Measurements from ENCODE around the gene FLOT1. TPM values are rescaled to one million over a fixed set of nuclear protein-coding genes. Genes with fewer than 3 reads are reported as not detected.

Gene FLOT1
- total and polyA plus RNA-seq, 2 of the 13 experiments (the other 11 are each of a cell fraction or from before 2014, with no cell fraction given) = 82.3 to 130 TPM

GRCh38 chr6:30759575-30760239 is 17.2 kb upstream of the FLOT1 start (continued):
- TF ChIP-seq, protein P1, sequence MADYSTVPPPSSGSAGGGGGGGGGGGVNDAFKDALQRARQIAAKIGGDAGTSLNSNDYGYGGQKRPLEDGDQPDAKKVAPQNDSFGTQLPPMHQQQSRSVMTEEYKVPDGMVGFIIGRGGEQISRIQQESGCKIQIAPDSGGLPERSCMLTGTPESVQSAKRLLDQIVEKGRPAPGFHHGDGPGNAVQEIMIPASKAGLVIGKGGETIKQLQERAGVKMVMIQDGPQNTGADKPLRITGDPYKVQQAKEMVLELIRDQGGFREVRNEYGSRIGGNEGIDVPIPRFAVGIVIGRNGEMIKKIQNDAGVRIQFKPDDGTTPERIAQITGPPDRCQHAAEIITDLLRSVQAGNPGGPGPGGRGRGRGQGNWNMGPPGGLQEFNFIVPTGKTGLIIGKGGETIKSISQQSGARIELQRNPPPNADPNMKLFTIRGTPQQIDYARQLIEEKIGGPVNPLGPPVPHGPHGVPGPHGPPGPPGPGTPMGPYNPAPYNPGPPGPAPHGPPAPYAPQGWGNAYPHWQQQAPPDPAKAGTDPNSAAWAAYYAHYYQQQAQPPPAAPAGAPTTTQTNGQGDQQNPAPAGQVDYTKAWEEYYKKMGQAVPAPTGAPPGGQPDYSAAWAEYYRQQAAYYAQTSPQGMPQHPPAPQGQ (CRISPR knock-in tag; IDR thresholded peaks at IDR 0.05; ENCODE audit: borderline replicate concordance) = no peak
- TF ChIP-seq TRIM24 (CRISPR knock-in tag; IDR thresholded peaks at IDR 0.05) = no peak
- TF ChIP-seq ZNF563 (CRISPR knock-in tag; IDR thresholded peaks at IDR 0.05) = no peak
- no peak for TF ChIP-seq NFKBIZ (CRISPR knock-in tag; IDR thresholded peaks at IDR 0.05)
- no peak for TF ChIP-seq ZNF10 (CRISPR knock-in tag; IDR thresholded peaks at IDR 0.05; ENCODE audit: borderline replicate concordance, low read depth)
- TF ChIP-seq CEBPG (CRISPR knock-in tag; IDR thresholded peaks at IDR 0.05) = peak; percentile 35; the same call in 1 of the 2 replicates
- TF ChIP-seq, protein P2, sequence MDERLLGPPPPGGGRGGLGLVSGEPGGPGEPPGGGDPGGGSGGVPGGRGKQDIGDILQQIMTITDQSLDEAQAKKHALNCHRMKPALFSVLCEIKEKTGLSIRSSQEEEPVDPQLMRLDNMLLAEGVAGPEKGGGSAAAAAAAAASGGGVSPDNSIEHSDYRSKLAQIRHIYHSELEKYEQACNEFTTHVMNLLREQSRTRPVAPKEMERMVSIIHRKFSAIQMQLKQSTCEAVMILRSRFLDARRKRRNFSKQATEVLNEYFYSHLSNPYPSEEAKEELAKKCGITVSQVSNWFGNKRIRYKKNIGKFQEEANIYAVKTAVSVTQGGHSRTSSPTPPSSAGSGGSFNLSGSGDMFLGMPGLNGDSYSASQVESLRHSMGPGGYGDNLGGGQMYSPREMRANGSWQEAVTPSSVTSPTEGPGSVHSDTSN (CRISPR knock-in tag; IDR thresholded peaks at IDR 0.05) = no peak
- TF ChIP-seq TRIM22 (IDR thresholded peaks at IDR 0.05) = no peak
- no peak for TF ChIP-seq ZNF136 (CRISPR knock-in tag; IDR thresholded peaks at IDR 0.05; ENCODE audit: low read depth)
- TF ChIP-seq, protein P3, sequence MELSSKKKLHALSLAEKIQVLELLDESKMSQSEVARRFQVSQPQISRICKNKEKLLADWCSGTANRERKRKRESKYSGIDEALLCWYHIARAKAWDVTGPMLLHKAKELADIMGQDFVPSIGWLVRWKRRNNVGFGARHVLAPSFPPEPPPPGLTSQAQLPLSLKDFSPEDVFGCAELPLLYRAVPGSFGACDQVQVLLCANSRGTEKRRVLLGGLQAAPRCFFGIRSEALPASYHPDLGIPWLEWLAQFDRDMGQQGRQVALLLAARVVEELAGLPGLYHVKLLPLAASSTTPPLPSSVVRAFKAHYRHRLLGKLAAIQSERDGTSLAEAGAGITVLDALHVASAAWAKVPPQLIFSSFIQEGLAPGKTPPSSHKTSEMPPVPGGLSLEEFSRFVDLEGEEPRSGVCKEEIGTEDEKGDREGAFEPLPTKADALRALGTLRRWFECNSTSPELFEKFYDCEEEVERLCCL (CRISPR knock-in tag; IDR thresholded peaks at IDR 0.05; ENCODE audit: borderline replicate concordance) = no peak
- TF ChIP-seq ZNF383 (CRISPR knock-in tag; IDR thresholded peaks at IDR 0.05; ENCODE audit: borderline replicate concordance) = no peak
- no peak for TF ChIP-seq KLF11 (CRISPR knock-in tag; IDR thresholded peaks at IDR 0.05)
- no peak for TF ChIP-seq NAIF1 (CRISPR knock-in tag; IDR thresholded peaks at IDR 0.05; ENCODE audit: borderline replicate concordance)
- TF ChIP-seq MBNL3 (CRISPR knock-in tag; conservative IDR thresholded peaks at IDR 0.05) = no peak
- no peak for TF ChIP-seq ZSCAN29 (CRISPR knock-in tag; conservative IDR thresholded peaks at IDR 0.05)
- TF ChIP-seq ZNF543 (CRISPR knock-in tag; IDR thresholded peaks at IDR 0.05) = no peak
- no peak for TF ChIP-seq BCLAF1 (IDR thresholded peaks at IDR 0.05)
